GF-D8 (cell line): ENCODE results near the gene ATP6V1B1.

Experiments
- DNase-seq: peaks from one replicate; lab custom pipeline; 2025; lab: John Stamatoyannopoulos, UW

The ATP6V1B1 gene

GRCh38 chr2:70935468-70936164 lies at the start of gene ATP6V1B1:
TSS of gene ATP6V1B1 (plus strand) at chr2:70935900. CDS start at chr2:70935955, 55 bp downstream.
- DNase-seq: no peak

- no peak for DNase-seq
These were observed 49.1 kb upstream of the ATP6V1B1 start for GRCh38 chr2:70886541-70886987.

DNA sequence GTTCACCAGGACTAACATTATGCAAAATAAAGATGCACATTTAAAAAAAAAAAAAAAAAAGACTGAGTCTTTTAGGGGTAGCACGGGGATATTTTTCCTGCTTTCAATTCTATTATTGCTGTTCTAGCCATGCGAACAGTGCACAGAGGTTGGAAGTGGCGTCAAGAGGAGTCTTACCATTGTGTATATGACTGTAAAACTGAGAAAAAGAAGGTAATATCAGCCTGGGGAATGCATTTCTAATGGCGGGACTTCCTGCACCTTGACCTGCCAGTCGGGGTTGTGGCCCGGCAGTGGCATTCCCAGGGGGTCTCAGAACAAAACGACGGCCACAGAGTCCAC lies 48.5 kb upstream of the ATP6V1B1 start:
- no peak for DNase-seq

DNA sequence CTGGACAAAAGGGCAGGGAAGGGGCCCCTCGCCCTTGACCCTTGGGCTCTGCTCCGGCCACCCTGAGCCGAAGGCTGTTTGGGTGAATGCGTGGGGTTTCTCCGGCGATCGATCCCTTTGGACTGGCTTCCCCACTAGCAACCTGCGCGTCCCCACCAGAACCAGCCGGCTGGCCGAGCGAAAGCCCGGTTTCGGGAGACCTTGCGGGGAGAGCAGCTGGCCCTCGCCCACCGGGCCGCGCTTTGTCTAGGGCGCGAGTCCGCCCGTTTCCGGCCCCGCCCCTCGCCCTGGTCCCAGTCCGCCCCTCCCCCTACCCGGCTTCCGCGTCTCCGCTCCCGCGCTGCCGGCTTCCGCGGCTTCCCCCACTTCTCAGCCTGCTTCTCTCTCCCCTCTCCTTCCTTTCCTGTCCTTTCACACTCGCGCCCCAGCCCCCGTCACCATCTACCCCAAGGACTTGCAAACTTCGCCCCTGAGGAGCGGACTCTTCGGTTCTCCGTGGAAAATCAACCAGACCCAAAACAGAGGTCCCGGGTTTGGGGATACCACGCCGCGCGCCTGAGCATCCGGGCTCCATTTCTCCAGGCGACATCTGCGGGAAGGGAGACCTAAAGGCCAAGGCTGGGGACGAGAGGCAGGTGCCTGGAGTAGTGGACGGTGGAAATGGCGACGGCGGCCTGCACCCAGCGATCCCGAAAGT lies 48.0 kb upstream of the ATP6V1B1 start:
- no peak for DNase-seq

DNA sequence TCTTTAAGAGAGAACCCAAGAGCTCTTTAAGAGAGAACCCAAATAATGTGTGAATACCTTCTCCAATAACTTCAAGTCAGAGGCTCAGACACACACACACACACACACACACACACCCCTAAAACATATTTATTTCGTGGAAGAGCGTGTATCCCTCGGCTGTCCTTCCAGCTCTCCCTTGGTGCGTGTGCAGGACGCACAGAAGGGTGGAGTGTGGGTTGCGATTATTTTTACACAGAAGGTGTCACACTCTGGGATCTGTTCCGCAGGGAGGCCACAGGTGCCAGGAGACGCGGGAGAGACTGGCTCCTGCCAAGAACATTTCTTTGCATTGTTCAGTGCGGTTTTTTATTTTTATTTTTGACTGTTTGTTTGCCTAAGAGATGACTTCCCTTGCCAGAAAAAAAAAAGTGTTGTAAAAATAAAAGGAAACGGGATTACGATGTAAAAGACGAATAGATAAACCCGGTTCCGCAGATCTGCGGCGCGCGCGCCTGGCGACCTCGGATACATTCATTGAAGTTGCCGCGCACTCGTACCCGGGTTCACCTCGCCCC lies 47.3 kb upstream of the ATP6V1B1 start:
- DNase-seq: no peak

GRCh38 chr2:70888923-70889715 lies 46.6 kb upstream of the ATP6V1B1 start:
- DNase-seq: no peak

- DNase-seq: no peak
These were observed 46.0 kb upstream of the ATP6V1B1 start for GRCh38 chr2:70889716-70890037.

DNA sequence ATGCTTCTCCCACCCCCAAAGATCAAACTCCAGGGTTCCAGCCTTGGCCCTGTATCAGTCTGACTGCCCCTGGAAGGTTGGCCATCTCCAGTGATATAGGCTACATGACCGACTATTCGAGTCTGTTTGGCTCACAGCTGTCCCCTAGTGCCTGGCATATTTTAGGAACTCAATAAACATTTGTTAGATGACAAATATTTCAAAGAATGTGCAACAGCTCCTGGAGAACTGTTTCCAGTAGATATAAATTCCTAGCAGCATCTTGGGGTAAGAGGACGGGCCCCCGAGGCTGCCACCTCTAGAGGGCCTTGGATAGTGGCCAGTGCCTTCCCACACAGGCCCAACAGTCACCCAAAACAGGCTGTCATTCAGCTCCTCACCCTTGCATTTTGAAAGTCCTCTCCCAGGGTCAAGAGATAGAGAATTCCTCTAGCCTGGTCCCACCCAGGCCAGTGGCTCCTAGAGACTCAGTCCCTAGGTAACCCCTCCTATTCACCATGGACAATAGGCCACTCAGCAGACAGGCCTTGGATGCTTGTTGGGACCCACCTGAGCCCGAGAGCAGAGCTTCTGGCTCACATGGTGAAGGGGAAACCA lies 45.1 kb upstream of the ATP6V1B1 start:
- no peak for DNase-seq

DNA sequence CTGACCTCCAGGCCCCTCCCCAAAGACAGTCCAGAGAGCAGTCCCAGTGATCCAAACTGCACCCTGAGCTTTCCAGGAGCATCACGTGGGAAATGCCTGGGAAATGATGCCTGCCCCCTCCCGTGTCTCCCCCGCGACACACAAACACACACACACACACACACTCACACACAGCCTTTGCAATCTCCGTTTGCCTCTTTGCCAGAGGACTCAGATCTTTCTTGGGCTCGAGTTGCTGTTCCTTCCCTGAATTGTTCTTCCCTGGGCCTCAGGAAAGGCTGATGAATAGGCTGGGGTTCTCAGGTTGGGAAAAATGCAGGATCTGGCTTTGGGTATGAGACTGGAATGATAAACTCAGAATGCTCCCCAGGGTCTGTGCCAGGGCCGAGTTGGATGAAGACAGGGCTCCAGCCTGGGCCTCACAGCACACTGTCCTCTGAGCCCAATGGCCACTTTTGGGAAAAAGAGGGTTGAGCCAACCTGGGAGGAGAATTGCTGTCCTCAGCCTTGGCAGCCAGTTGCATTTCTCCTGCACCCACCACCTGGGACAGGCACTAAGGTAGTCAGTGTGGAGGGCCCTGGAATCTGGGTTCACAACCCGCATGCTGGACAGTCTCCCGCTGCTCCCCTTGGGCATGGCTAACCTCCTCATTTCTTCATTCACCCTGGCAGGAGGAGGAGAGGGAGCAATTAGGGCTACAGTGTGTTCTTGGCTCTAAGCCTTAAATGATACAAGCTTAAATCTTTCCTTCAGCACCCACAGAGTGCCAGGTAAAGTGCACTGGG lies 43.9 kb upstream of the ATP6V1B1 start:
- no peak for DNase-seq

GRCh38 chr2:70892750-70893149 lies 43.0 kb upstream of the ATP6V1B1 start:
- DNase-seq: no peak

- DNase-seq: no peak
These were observed 42.5 kb upstream of the ATP6V1B1 start for GRCh38 chr2:70893186-70893585.

GRCh38 chr2:70894765-70895164 lies 40.9 kb upstream of the ATP6V1B1 start:
- no peak for DNase-seq

DNA sequence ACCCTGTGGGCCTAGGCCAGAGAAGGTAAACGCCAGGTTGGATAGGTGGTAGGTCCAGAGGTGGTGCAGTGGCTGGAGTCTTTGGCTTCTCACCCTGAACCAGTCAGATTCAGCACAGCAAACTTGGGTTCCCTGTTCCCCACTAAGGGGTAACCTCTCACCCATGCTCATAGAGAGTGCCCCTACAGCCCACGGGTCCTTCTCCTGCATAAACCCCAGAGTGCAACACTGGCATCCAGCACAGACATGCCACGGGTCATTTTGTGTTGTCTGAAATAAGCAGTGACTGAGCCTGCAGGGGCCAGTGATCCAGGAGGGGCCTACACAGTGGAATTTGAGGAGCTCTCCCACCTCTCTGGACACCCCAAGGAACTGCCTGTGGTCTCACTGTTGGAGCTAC lies 40.5 kb upstream of the ATP6V1B1 start:
- no peak for DNase-seq

GRCh38 chr2:70895998-70896764 lies 39.5 kb upstream of the ATP6V1B1 start:
- no peak for DNase-seq

DNA sequence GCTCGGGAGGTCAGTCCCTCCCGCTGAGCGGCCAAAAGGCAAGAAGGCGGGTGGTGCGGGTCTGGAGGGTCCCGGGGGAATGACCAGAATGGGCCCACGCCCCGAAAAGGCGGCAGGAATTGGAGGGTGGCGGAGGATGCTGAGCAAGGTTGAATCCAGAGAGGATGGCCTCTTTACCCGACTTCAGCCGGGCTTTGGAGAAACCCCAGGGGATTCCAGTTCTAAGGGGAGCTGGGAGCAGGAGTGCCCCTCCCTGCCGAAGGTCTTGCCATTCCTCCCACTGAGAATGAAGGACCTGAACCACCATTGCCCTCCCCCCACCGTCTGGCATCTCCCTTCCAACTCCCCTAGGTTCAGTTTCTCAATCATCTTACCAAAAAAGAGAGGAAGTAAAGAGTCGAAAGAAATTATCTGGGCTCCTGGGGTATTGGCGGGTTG lies 38.9 kb upstream of the ATP6V1B1 start:
- no peak for DNase-seq

DNA sequence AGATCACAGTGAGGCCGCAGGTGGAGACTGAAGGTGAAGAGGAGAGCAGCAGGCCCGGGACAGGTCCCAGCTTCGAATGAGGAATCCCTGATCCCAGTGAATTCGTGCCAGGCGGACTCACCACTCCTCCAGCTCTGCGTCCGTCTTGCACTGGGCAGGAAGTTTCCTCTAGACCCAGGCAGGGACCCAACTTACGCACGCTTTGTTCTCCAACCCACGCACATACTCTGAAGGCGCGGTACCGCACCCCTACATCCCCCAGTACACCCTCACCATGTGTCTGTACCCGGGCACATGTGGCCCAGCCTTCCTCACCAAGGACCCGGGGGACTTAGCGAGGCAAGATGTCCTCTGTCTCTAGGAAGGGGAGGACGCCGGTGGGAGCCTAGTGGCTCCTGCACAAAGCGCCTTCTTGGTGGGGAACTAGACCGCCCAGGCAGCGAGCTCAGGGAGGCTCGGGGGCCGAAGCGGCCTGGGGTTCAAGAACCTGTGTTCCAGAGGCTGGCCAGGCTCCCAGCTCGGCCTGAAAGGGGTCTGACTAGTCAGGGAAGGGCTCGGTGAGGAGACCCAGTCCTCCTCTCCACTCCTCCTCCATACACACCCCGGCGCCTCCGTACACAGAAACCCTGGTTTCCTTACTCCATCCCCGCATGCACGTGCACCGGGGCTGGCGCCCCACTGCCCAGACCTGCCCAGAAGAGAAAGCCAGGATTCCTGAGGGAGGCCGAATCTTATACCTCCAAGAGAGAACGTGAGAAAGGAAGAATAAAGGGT lies 38.3 kb upstream of the ATP6V1B1 start:
- no peak for DNase-seq

DNA sequence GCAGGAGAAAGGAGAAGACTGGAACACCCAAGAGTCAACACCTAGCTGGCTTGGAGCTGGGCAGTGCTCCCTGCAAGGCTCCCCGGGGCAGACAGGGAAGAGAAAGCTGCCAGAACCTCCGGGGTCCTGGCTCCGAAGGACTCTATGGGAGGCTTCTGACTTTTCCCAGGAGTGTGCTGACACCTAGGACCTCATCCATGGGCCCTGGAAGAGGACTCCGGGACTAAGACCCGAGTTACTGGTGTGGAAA lies 37.8 kb upstream of the ATP6V1B1 start:
- no peak for DNase-seq

GRCh38 chr2:70898363-70899240 lies 37.1 kb upstream of the ATP6V1B1 start:
- no peak for DNase-seq
